K562 (cell line): Measurements from ENCODE around the gene SGSM2. TPM values are rescaled to one million over a fixed set of nuclear protein-coding genes. Genes with fewer than 3 reads are reported as not detected.

Experiments
- ARID4B ChIP-seq: sonication (generic); formaldehyde crosslinking; IDR thresholded peaks from 2 replicates; pipeline ENCODE4 v1.8.0; 2022; ENCODE audit warnings: mild to moderate bottlenecking, missing genetic modification reagents
- CREB1 ChIP-seq, 2 experiments: sonication (generic) in 1 of 2; formaldehyde crosslinking in 1 of 2; IDR thresholded peaks; 2 replicates each; pipeline versions ENCODE4 v1.6.1 to v1.8.0; 2012 to 2022; ENCODE audit warnings: inconsistent platforms in 1 of 2, mild to moderate bottlenecking in 1 of 2, missing genetic modification reagents in 1 of 2, moderate library complexity in 1 of 2
- DDX20 ChIP-seq: fragments of 450-650 bp; IDR thresholded peaks from 2 replicates; pipeline ENCODE4 v1.6.1; 2016; ENCODE audit warnings: missing genetic modification characterization, low read depth, mild to moderate bottlenecking, missing compliant biosample characterization, moderate library complexity
- POLR2H ChIP-seq: IDR thresholded peaks from 2 replicates; pipeline ENCODE4 v1.6.1; 2016; ENCODE audit warnings: missing genetic modification characterization, low read depth, mild to moderate bottlenecking, control low read depth, missing compliant biosample characterization, moderate library complexity
- RNF2 ChIP-seq: sonication (generic); IDR thresholded peaks from 2 replicates; pipeline ENCODE4 v1.6.1; 2016
- SIN3A ChIP-seq, 2 experiments: fragments of 150-350 bp in 1 of 2; IDR thresholded peaks; 2 replicates each; pipeline ENCODE4 v1.6.1; 2011 to 2016; ENCODE audit warnings: borderline replicate concordance in 2 of 2, low read depth in 2 of 2, low read length in 2 of 2, mild to moderate bottlenecking in 2 of 2, moderate library complexity in 2 of 2; ENCODE audit not compliant: control insufficient read depth in 1 of 2
- SMARCB1 ChIP-seq: IDR thresholded peaks from 2 replicates; pipeline ENCODE4 v1.6.1; 2011; ENCODE audit warnings: improper control_type of control experiment, low read depth; ENCODE audit not compliant: insufficient read length
- SUPT5H ChIP-seq: fragments of 450-650 bp; IDR thresholded peaks from 2 replicates; pipeline ENCODE4 v1.6.1; 2016
- TEAD1 ChIP-seq, 2 experiments: fragments of 450-650 bp in 1 of 2; sonication (generic) in 1 of 2; formaldehyde crosslinking; IDR thresholded peaks; 2 replicates each; pipeline versions ENCODE4 v1.4.0 to v1.8.0; 2020 to 2022; ENCODE audit warnings: mild to moderate bottlenecking in 2 of 2, missing genetic modification reagents in 1 of 2
- ZBTB34 ChIP-seq: fragments of 250-450 bp; sonication (Bioruptor Pico); IDR thresholded peaks from 2 replicates; pipeline ENCODE4 v1.8.0; 2021; ENCODE audit warnings: mild to moderate bottlenecking, moderate library complexity
- ZNF140 ChIP-seq: fragments of 250-450 bp; sonication (Bioruptor Pico); IDR thresholded peaks from 2 replicates; pipeline ENCODE4 v1.8.0; 2021; ENCODE audit warnings: moderate library complexity, mild to moderate bottlenecking, inconsistent platforms
- ZNF449 ChIP-seq: fragments of 250-450 bp; sonication (Bioruptor Pico); IDR thresholded peaks from 2 replicates; pipeline ENCODE4 v1.8.0; 2022; ENCODE audit warnings: moderate library complexity, mild to moderate bottlenecking, inconsistent platforms
- polyA plus RNA-seq, 8 experiments: library from polyadenylated mRNA; depleted of rRNA in 4 of 8; stranded (reverse) in 5 of 8; unstranded in 3 of 8; fragments of >200 nt; fragmentation: Nextera tagmentation in 2 of 8; fragmentation: Illumina TruSeq in 1 of 8; extraction: Ambion mirVana in 2 of 8; extraction: Trizol in 1 of 8; gene quantifications; 2 replicates each; pipeline versions ENCODE4 v1.2.1 to v1.2.3, GENCODE V29; 2011 to 2014; ENCODE audit warnings: inconsistent platforms in 1 of 8, missing spikeins in 1 of 8
- total RNA-seq, 7 experiments: library from RNA; depleted of rRNA in 6 of 7; stranded (reverse); fragments of >200 nt in 6 of 7; fragmentation: Illumina TruSeq in 2 of 7; extraction: Trizol in 2 of 7; gene quantifications; 2 replicates each; pipeline versions ENCODE4 v1.2.1 to v1.2.3, GENCODE V29; 2011 to 2021; ENCODE audit warnings: low replicate concordance in 1 of 7
- TF ChIP-seq, protein P1 (sequence below), 2 experiments: fragments of 450-650 bp in 1 of 2; sonication (generic) in 1 of 2; formaldehyde crosslinking in 1 of 2; IDR thresholded peaks in 1 of 2; conservative IDR thresholded peaks in 1 of 2; 2 replicates each; pipeline versions ENCODE4 v1.6.1 to v1.8.1; 2016 to 2023; ENCODE audit warnings: mild to moderate bottlenecking in 2 of 2, moderate library complexity in 2 of 2, inconsistent platforms in 1 of 2, missing genetic modification reagents in 1 of 2
- TF ChIP-seq, protein P2 (sequence below), 2 experiments: IDR thresholded peaks; 2 replicates each; pipeline ENCODE4 v1.6.1; 2011; ENCODE audit warnings: borderline replicate concordance in 1 of 2, control low read depth in 1 of 2, low read depth in 1 of 2, low read length in 1 of 2, mild to moderate bottlenecking in 1 of 2, mixed read lengths in 1 of 2, moderate library complexity in 1 of 2; ENCODE audit not compliant: insufficient read depth in 1 of 2, insufficient read length in 1 of 2, poor library complexity in 1 of 2, severe bottlenecking in 1 of 2; ENCODE audit errors: extremely low read depth in 1 of 2

The SGSM2 gene
- total and polyA plus RNA-seq, 9 of the 15 experiments (the other 6 are each of a cell fraction or from before 2014, with no cell fraction given): 0.20 to 26.3 (median 14.8) TPM

DNA sequence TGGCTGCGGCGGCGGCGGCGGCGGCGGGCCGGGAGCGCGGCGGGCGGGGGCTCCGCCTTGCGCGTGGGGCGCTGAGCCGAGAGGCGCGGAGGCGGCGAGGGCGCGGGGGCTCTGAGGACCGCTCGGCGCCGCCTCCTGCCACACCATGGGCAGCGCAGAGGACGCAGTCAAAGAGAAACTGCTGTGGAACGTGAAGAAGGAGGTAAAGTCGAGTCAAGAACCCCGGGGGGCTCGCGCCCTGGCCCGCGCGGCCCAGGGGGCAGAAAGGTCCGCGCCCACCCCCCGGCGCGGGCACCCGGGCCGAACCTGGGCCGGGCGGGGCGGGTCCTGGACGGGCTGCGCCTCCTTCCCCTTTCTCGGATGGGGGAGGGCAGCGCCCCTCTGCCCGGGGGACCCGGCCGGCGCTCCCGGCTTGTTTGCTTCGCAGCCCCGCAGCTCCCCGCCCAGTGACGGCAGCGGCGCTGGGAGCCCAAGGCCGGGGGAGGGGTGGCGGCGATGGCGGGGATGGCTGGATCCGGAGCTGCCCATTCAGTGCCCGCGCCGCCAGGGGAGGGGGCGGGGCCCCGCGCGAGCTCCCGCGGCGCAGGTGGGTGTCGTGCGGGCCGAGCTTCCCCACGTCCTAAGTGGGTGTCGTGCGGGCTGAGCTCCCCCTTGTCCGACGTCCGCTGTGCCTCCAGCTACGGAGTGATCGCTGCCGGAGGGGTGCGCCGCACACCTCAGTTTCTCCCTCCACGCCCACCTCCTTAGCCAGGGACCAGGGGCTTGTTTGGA, 428 bp downstream of the SGSM2 start (continued):
- TF ChIP-seq, protein P1, sequence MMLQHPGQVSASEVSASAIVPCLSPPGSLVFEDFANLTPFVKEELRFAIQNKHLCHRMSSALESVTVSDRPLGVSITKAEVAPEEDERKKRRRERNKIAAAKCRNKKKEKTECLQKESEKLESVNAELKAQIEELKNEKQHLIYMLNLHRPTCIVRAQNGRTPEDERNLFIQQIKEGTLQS (IDR thresholded peaks at IDR 0.05): no peak
- TF ChIP-seq, protein P1 (CRISPR knock-in tag; conservative IDR thresholded peaks at IDR 0.05): no peak
- TF ChIP-seq ZBTB34 (CRISPR knock-in tag) (no peak), TEAD1 (CRISPR knock-in tag; IDR thresholded peaks at IDR 0.05) (0 out of 4 replicates have a peak, but pooled peaks of 1 of the 2 experiments have one; percentile 15), SMARCB1 (no peak), DDX20 (tag) (no peak), ARID4B (CRISPR knock-in tag) (0 out of 2 replicates have a peak, but pooled peaks have one; percentile 23), RNF2 (no peak), ZNF449 (CRISPR knock-in tag) (no peak), CREB1 (IDR thresholded peaks at IDR 0.05) (no peak), CREB1 (CRISPR knock-in tag; IDR thresholded peaks at IDR 0.05) (no peak), SIN3A (IDR thresholded peaks at IDR 0.05; ENCODE audit: borderline replicate concordance in 2 of 2, control insufficient read depth in 1 of 2, low read depth in 2 of 2, low read length in 2 of 2) (0 out of 4 replicates have a peak, but pooled peaks of 1 of the 2 experiments have one; percentile 13), SUPT5H (no peak), POLR2H (tag) (no peak), ZNF140 (CRISPR knock-in tag) (no peak)
- TF ChIP-seq, protein P2, sequence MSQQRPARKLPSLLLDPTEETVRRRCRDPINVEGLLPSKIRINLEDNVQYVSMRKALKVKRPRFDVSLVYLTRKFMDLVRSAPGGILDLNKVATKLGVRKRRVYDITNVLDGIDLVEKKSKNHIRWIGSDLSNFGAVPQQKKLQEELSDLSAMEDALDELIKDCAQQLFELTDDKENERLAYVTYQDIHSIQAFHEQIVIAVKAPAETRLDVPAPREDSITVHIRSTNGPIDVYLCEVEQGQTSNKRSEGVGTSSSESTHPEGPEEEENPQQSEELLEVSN (IDR thresholded peaks at IDR 0.05; ENCODE audit: borderline replicate concordance in 1 of 2, extremely low read depth in 1 of 2, insufficient read depth in 1 of 2, insufficient read length in 1 of 2, low read depth in 1 of 2, low read length in 1 of 2, poor library complexity in 1 of 2, severe bottlenecking in 1 of 2): peak; percentile 28 to 46
